ENCODE measurements around the gene OR10G3.

The OR10G3 gene

GRCh38 chr14:21525962-21526671, 53.8 kb downstream of the OR10G3 start, which contains the start of gene SALL2:
TSS of gene SALL2 (minus strand) at chr14:21526346. CDS start at chr14:21526127, 219 bp downstream.
- Mint-ChIP-seq H3K36me3 (ENCODE audit: low read depth) (no peaks in the 10 kb centered on the region), H3K4me3 (peak within 1 kb of the TSS; percentile 82)

DNA sequence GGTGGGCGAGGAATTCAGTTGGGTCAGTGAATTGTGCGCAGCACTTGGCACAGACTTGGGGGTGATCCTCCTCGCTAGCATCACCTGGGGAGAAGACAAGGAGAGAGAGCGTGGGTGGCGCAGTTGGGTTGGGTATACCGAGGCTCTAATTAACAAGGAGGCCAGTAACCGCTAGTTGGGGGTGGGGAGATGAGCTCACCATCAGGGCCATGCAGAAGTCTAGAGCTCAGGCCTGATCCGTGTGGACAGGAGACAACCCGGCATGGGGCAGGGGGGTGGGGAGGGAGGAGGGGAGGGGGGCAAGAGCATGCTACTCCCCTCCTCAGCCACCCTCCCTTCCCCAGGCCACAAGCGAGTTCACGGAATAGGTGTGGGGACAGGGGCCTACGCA, 54.3 kb downstream of the OR10G3 start:
- H3K27me3 Mint-ChIP-seq: no peaks in the 10 kb centered on the region
- H3K27ac Mint-ChIP-seq: peak overlapping the region; percentile 84
- no peaks in the 10 kb centered on the region for H3K9me3 Mint-ChIP-seq
- peak overlapping the region; percentile 82 for H3K4me3 Mint-ChIP-seq
- no peaks in the 10 kb centered on the region for H3K36me3 Mint-ChIP-seq (ENCODE audit: low read depth)
- peaks cover 14% of the 10 kb centered on the region for H3K4me1 Mint-ChIP-seq (ENCODE audit: low read depth)

More at GRCh38 chr14:21525962-21526671, 53.8 kb downstream of the OR10G3 start, which contains the start of gene SALL2:
- H3K27me3 Mint-ChIP-seq: no peaks in the 10 kb centered on the region
- peaks cover 14% of the 10 kb centered on the region for H3K4me1 Mint-ChIP-seq (ENCODE audit: low read depth)
- peak within 1 kb of the TSS; percentile 84 for H3K27ac Mint-ChIP-seq
- H3K9me3 Mint-ChIP-seq: no peaks in the 10 kb centered on the region

GRCh38 chr14:21524575-21525490, 55.0 kb downstream of the OR10G3 start:
- H3K4me1 Mint-ChIP-seq (ENCODE audit: low read depth): peaks cover 14% of the 10 kb centered on the region
- no peaks in the 10 kb centered on the region for H3K36me3 Mint-ChIP-seq (ENCODE audit: low read depth)
- H3K27ac Mint-ChIP-seq: peak overlapping the region; percentile 84
- H3K27me3 Mint-ChIP-seq: no peaks in the 10 kb centered on the region
- peak overlapping the region; percentile 82 for H3K4me3 Mint-ChIP-seq
- H3K9me3 Mint-ChIP-seq: no peaks in the 10 kb centered on the region

GRCh38 chr14:21523203-21523602, 56.7 kb downstream of the OR10G3 start:
- H3K4me3 Mint-ChIP-seq: no peak overlapping the region
- H3K4me1 Mint-ChIP-seq (ENCODE audit: low read depth): peaks cover 14% of the 10 kb centered on the region
- H3K36me3 Mint-ChIP-seq (ENCODE audit: low read depth): no peaks in the 10 kb centered on the region

DNA sequence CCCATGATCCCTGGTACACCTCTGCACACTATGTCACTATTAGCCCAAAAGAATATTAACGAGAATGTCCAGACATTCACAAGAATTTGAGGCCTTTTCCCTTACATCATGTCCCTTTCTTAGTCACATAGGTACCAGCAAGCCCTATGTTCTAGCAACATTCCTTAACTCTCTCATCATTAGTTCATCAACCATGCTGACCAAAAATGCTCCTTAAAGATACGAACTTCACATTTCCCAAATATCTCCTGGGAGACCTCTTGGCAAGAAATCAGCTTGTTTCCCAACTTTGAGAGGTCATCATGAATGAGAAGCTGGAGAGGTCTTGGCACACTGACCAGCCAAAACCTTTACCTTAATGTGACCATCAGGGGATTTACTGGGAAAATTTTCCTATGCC, 58.4 kb downstream of the OR10G3 start:
- Mint-ChIP-seq H3K9me3 (no peaks in the 10 kb centered on the region), H3K27ac (no peak overlapping the region), H3K27me3 (no peaks in the 10 kb centered on the region), H3K4me1 (ENCODE audit: low read depth) (peaks cover 4% of the 10 kb centered on the region), H3K4me3 (no peak overlapping the region), H3K36me3 (ENCODE audit: low read depth) (no peaks in the 10 kb centered on the region)

More at GRCh38 chr14:21523203-21523602, 56.7 kb downstream of the OR10G3 start:
- H3K27me3 Mint-ChIP-seq: no peaks in the 10 kb centered on the region
- no peak overlapping the region for H3K27ac Mint-ChIP-seq
- no peaks in the 10 kb centered on the region for H3K9me3 Mint-ChIP-seq

DNA sequence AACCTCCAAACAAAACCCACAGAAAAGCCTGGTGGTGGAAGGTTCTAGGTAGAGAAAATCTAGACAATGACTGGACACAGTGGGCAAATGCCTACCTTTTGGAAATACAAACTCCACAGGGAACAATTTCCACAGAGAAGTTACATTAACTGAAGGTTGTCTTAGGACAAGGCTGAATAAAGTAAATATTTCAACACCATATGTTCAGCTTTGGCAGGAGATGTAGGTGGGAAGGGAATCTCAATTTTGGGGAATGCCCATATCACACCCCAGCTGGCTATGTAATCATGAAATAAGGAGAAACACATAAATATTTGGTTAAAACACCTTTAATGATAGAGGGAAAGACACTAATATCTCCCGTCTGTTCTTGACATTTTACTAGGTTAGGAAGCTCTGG, 59.1 kb downstream of the OR10G3 start:
- no peak overlapping the region for H3K27ac Mint-ChIP-seq
- H3K27me3 Mint-ChIP-seq: peaks cover 5% of the 10 kb centered on the region
- peaks cover 3% of the 10 kb centered on the region for H3K4me1 Mint-ChIP-seq (ENCODE audit: low read depth)
- H3K4me3 Mint-ChIP-seq: no peak overlapping the region
- H3K36me3 Mint-ChIP-seq (ENCODE audit: low read depth): no peaks in the 10 kb centered on the region
- H3K9me3 Mint-ChIP-seq: no peaks in the 10 kb centered on the region

GRCh38 chr14:21518725-21519124, 61.2 kb downstream of the OR10G3 start:
- H3K27ac Mint-ChIP-seq: no peak overlapping the region
- no peak overlapping the region for H3K4me3 Mint-ChIP-seq
- no peaks in the 10 kb centered on the region for H3K36me3 Mint-ChIP-seq (ENCODE audit: low read depth)
- H3K27me3 Mint-ChIP-seq: peaks cover 5% of the 10 kb centered on the region
- H3K4me1 Mint-ChIP-seq (ENCODE audit: low read depth): no peaks in the 10 kb centered on the region
- no peaks in the 10 kb centered on the region for H3K9me3 Mint-ChIP-seq

Data from stimulated activated naive CD8-positive, alpha-beta T cell treated with anti-CD3 and anti-CD28 coated beads, Interleukin-15, Interleukin-2, amounts not matched to agents 100 ng/mL and 50 ng/mL, for 24 hours (primary cell).